Endometrial microvascular endothelial cells (primary cell): ENCODE measurements around the gene GCNT3. TPM values are rescaled to one million over a fixed set of nuclear protein-coding genes. Genes with fewer than 3 reads are reported as not detected.
"Not testable (repeated sequence)": the region's sequence is repeated elsewhere in the genome, so short reads cannot be mapped to it uniquely, and the experiment has no call there.

Source experiments
- in situ Hi-C: cut with HindIII; loops from 2 replicates; pipeline ENCODE4 v1.10.0; 2017; ENCODE audit warnings: low sequenced_read_pairs, low pct_unique_long_range_greater_than_20kb; ENCODE audit errors: inconsistent ontology term
- total RNA-seq: library from RNA; depleted of rRNA; stranded (reverse); fragments of >200 nt; gene quantifications from one replicate; pipeline ENCODE4 v1.2.3, GENCODE V29; 2015; ENCODE audit errors: inconsistent ontology term

Gene GCNT3
- total RNA-seq, 1 donor from 2014 or later, result not detected

- in situ Hi-C loops, result no loop called here
Measured at GRCh38 chr15:59609730-59610712, 1.6 kb upstream of the GCNT3 start.

GRCh38 chr15:59614153-59614552 is 2.6 kb downstream of the GCNT3 start:
- in situ Hi-C loops, result no loop called here

DNA sequence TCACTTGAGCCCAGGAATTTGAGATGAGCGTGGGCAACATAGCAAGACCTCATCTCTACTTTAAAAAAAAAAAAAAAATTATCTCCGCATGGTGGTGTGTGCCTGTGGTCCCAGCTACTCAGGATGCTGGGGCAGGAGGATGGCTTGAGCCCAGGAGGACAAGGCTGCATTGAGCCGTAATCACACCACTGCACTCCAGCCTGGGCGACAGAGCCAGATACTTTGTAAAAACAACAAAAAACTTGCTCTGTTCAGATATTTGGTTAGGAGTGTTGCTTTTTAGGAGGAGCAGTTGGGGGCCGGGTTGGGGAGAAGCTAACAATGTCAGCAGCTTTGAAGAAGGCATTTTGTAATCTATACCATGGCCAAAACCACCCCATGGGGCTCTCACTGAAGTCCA is 4.1 kb downstream of the GCNT3 start:
- in situ Hi-C loops, result no loop called here

- in situ Hi-C loops, result no loop called here
Measured at GRCh38 chr15:59616379-59616778, 4.8 kb downstream of the GCNT3 start.

GRCh38 chr15:59618406-59618805 is 6.8 kb downstream of the GCNT3 start:
- in situ Hi-C loops, result no loop called here

DNA sequence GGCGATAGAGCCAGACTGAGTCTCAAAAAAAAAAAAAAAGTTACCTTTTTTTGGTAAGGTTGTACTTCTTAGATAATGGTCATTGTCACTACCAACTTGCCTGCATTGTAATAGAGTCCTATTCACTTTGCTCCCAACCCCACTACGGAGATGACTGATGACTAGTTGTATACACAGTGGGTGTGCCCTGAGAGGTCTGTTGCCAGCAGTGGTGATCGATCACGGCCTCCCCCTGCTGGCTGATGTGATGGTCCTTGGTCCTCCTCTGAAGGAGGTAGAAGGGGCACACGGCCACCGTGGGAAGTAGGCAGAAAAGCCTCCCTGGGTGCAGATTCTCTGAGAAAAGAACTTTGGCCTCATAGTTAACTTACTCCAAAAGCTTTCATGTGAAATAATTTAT is 10.7 kb downstream of the GCNT3 start:
- in situ Hi-C loops, result no loop called here

DNA sequence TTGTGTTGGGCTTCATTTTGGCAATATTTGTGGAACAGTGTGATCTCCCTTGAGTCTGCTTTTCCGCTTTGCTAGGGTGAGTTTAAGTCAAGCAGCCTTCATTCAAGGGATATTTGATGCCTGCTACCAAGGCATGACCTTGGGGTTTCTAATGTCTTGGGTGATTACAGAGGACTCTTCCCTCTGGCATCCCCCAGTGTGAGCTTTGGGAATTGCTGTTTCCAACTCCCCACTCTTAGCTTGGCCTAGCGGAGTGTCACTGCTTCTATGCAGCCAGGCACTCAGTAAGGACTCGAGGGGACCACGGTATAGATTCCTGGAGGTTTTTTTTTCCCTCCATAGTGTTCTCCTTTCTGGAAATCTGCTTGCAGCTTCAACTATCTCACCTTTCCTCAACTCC is 21.1 kb downstream of the GCNT3 start:
- in situ Hi-C loops, result no loop called here

DNA sequence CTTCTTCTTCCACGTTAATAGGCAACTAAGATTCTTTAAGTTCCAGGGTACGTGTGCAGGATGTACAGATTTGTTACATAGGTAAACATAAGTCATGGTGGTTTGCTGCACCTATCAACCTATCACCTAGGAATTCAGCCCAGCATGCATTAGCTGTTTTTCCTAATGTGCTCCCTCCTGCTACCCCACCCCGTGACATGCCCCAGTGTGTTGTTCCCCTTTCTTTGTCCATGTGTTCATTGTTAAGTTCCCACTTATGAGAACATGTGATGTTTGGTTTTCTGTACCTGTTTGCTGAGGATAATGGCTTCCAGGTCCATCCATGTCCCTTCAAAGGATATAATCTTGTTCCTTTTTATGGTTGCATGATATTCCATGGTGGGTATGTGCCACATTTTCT is 24.6 kb downstream of the GCNT3 start:
- in situ Hi-C loops, result no loop called here

DNA sequence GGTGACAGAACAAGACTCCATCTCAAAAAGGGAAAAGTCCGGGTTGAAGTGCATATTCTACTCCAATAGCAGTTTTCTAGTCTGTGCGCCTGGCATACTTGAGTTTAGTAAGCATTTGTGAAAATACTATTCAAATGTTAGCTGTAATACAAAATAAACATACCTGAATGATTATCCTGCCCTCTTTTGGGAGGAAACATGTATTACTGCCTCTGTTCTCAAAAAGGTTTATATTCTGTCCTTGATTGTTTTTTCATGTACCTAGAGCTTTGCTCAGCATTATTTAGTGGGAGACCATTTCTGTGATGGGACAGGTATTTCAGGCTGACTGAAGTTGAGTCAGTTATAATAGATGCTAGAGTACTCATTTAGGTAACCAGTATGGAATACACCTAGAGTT is 25.9 kb downstream of the GCNT3 start:
- in situ Hi-C loops, result not testable (repeated sequence)

DNA sequence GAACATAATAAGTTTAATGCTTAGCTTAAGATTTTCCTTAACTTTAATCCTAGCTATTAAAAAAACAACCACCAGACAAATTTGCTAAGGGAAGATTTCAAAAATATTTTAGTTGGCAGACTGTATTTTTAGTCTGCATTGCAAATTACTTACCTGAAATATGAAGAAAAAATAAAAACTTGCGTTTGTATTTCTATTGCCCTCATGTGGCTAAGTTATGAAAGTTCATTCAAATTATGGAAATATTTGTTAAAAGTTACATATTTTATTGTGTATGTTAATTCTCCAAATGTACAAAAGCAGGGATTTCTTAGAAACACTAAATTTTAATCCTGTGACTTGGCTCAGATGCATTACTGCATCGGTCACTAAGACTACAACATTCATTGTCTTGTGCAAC is 30.8 kb downstream of the GCNT3 start:
- in situ Hi-C loops, result no loop called here

- in situ Hi-C loops, result no loop called here
Measured at GRCh38 chr15:59644756-59645155, 33.2 kb downstream of the GCNT3 start.

GRCh38 chr15:59645812-59646211 is 34.2 kb downstream of the GCNT3 start:
- in situ Hi-C loops, result not testable (repeated sequence)

GRCh38 chr15:59646277-59646676 is 34.7 kb downstream of the GCNT3 start:
- in situ Hi-C loops, result no loop called here

GRCh38 chr15:59647085-59647484 is 35.5 kb downstream of the GCNT3 start:
- in situ Hi-C loops, result no loop called here

- in situ Hi-C loops, result no loop called here
Measured at GRCh38 chr15:59649603-59650002, 38.0 kb downstream of the GCNT3 start.

DNA sequence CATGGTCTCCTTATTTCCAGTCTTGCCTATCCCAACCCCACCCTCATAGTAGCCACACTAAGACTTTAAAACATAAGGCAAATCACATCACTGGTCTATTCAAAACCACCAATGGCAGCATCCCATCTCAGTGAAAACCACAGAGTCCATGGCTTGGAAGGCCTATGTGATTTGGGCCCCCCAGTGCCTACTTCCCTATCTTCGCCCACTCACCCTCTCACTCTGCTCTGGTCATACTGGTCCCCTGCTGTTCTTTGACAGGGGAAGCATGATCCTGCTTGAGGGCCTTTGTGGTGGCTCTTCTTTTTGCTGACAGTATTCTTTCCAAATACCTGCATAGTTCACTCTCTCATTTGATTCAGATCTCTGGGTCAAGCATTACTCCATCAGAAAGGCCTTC is 42.5 kb downstream of the GCNT3 start:
- in situ Hi-C loops, result no loop called here

GRCh38 chr15:59656897-59657634 is 45.5 kb downstream of the GCNT3 start, which contains the start of gene GTF2A2:
Gene GTF2A2, minus strand, starts transcription at chr15:59657515. Its CDS starts 5,238 bp downstream, at chr15:59652277.
- in situ Hi-C loops, result no loop called here

- in situ Hi-C loops, result no loop called here
Measured at GRCh38 chr15:59657635-59658125, 46.1 kb downstream of the GCNT3 start.

GRCh38 chr15:59659366-59659765 is 47.8 kb downstream of the GCNT3 start:
- in situ Hi-C loops, result no loop called here

GRCh38 chr15:59662260-59662659 is 50.7 kb downstream of the GCNT3 start:
- in situ Hi-C loops, result no loop called here
